ENCODE data around the gene UNG.

UNG gene

GRCh38 chr12:109092497-109093021, 4.8 kb upstream of the UNG start:
- no CpG with 5 or more reads among the region's 6 CpGs for WGBS (ENCODE audit: extremely low coverage, insufficient coverage, low lambda C conversion rate)

GRCh38 chr12:109093022-109093918, 4.1 kb upstream of the UNG start, which contains the start of gene ALKBH2:
ALKBH2 (minus strand) TSS chr12:109093472; CDS start chr12:109092786, 686 bp downstream.
- H2BK15ac ChIP-seq (replicated peaks; ENCODE audit: low read depth), result no peak within 1 kb of the TSS
- no peak within 1 kb of the TSS for H4K8ac ChIP-seq (ENCODE audit: low read depth, low read length)
- H3K18ac ChIP-seq (ENCODE audit: low read length), result no peak within 1 kb of the TSS
- peak within 1 kb of the TSS; percentile 92 for H4K5ac ChIP-seq (ENCODE audit: low read length)
- peaks cover 3% of the 10 kb centered on the region for H3K79me1 ChIP-seq (ENCODE audit: low read length)
- H3K27ac ChIP-seq (ENCODE audit: low read depth, low read length), result no peak within 1 kb of the TSS
- H3K4me2 ChIP-seq (ENCODE audit: low read length), result peak within 1 kb of the TSS; percentile 56
- peaks cover 3% of the 10 kb centered on the region for H3K4me1 ChIP-seq (ENCODE audit: control insufficient read depth, low read depth, low read length)
- H2BK5ac ChIP-seq (ENCODE audit: low read length), result no peak within 1 kb of the TSS
- H2BK120ac ChIP-seq (ENCODE audit: low read depth, low read length), result no peak within 1 kb of the TSS
- WGBS (ENCODE audit: extremely low coverage, insufficient coverage, low lambda C conversion rate), result no CpG with 5 or more reads among the region's 45 CpGs
- H3K36me3 ChIP-seq (ENCODE audit: control insufficient read depth, insufficient read depth, low read length), result peaks cover 2% of the 10 kb centered on the region
- peak within 1 kb of the TSS; percentile 25 for H3K4me3 ChIP-seq (ENCODE audit: low read length)
- H3K23ac ChIP-seq (ENCODE audit: low read length), result no peak within 1 kb of the TSS
- peak; percentile 94 for DNase-seq
- peak within 1 kb of the TSS; percentile 84 for H3K56ac ChIP-seq (ENCODE audit: low read length)
- H3K79me2 ChIP-seq (ENCODE audit: control insufficient read depth, insufficient read depth, low read length), result peaks cover under 1% of the 10 kb centered on the region
- no peak within 1 kb of the TSS for H3K4ac ChIP-seq (ENCODE audit: low read depth, low read length)
- H3K27me3 ChIP-seq (ENCODE audit: insufficient read depth, low read length, poor library complexity), result no peaks in the 10 kb centered on the region
- H2AK5ac ChIP-seq (ENCODE audit: low read length), result no peak within 1 kb of the TSS
- H3K9ac ChIP-seq (ENCODE audit: low read length), result peak within 1 kb of the TSS; percentile 67

More at GRCh38 chr12:109092497-109093021, 4.8 kb upstream of the UNG start:
- peak overlapping the region; percentile 56 for H3K4me2 ChIP-seq (ENCODE audit: low read length)
- H3K79me1 ChIP-seq (ENCODE audit: low read length), result peaks cover 3% of the 10 kb centered on the region
- H3K36me3 ChIP-seq (ENCODE audit: control insufficient read depth, insufficient read depth, low read length), result peaks cover 2% of the 10 kb centered on the region
- H2BK5ac ChIP-seq (ENCODE audit: low read length), result no peak overlapping the region
- H4K8ac ChIP-seq (ENCODE audit: low read depth, low read length), result no peak overlapping the region
- peak overlapping the region; percentile 84 for H3K56ac ChIP-seq (ENCODE audit: low read length)
- no peak overlapping the region for H3K4me3 ChIP-seq (ENCODE audit: low read length)
- H3K79me2 ChIP-seq (ENCODE audit: control insufficient read depth, insufficient read depth, low read length), result no peaks in the 10 kb centered on the region
- H2AK5ac ChIP-seq (ENCODE audit: low read length), result no peak overlapping the region
- no peak overlapping the region for H4K5ac ChIP-seq (ENCODE audit: low read length)
- H3K23ac ChIP-seq (ENCODE audit: low read length), result no peak overlapping the region
- H3K4me1 ChIP-seq (ENCODE audit: control insufficient read depth, low read depth, low read length), result peaks cover 3% of the 10 kb centered on the region
- peak overlapping the region; percentile 67 for H3K9ac ChIP-seq (ENCODE audit: low read length)
- H3K4ac ChIP-seq (ENCODE audit: low read depth, low read length), result no peak overlapping the region
- H2BK120ac ChIP-seq (ENCODE audit: low read depth, low read length), result no peak overlapping the region
- no peak overlapping the region for H3K27ac ChIP-seq (ENCODE audit: low read depth, low read length)
- no peak overlapping the region for H3K18ac ChIP-seq (ENCODE audit: low read length)
- no peak overlapping the region for H2BK15ac ChIP-seq (replicated peaks; ENCODE audit: low read depth)
- no peak for DNase-seq
- no peaks in the 10 kb centered on the region for H3K27me3 ChIP-seq (ENCODE audit: insufficient read depth, low read length, poor library complexity)

GRCh38 chr12:109097140-109097434, 310 bp upstream of the UNG start:
- H2BK120ac ChIP-seq (ENCODE audit: low read depth, low read length), result no peak overlapping the region
- peak overlapping the region; percentile 96 for H3K56ac ChIP-seq (ENCODE audit: low read length)
- H4K5ac ChIP-seq (ENCODE audit: low read length), result no peak overlapping the region
- H3K36me3 ChIP-seq (ENCODE audit: control insufficient read depth, insufficient read depth, low read length), result peaks cover 6% of the 10 kb centered on the region
- H3K79me2 ChIP-seq (ENCODE audit: control insufficient read depth, insufficient read depth, low read length), result peaks cover 13% of the 10 kb centered on the region
- H3K4ac ChIP-seq (ENCODE audit: low read depth, low read length), result no peak overlapping the region
- peak overlapping the region; percentile 79 for H3K4me2 ChIP-seq (ENCODE audit: low read length)
- H3K23ac ChIP-seq (ENCODE audit: low read length), result no peak overlapping the region
- no peaks in the 10 kb centered on the region for H3K27me3 ChIP-seq (ENCODE audit: insufficient read depth, low read length, poor library complexity)
- H2BK15ac ChIP-seq (replicated peaks; ENCODE audit: low read depth), result no peak overlapping the region
- H3K4me1 ChIP-seq (ENCODE audit: control insufficient read depth, low read depth, low read length), result peaks cover 3% of the 10 kb centered on the region
- H2AK5ac ChIP-seq (ENCODE audit: low read length), result no peak overlapping the region
- no peak overlapping the region for H3K4me3 ChIP-seq (ENCODE audit: low read length)
- no peak overlapping the region for H4K8ac ChIP-seq (ENCODE audit: low read depth, low read length)
- H3K79me1 ChIP-seq (ENCODE audit: low read length), result peaks cover 3% of the 10 kb centered on the region
- peak overlapping the region; percentile 59 for H3K27ac ChIP-seq (ENCODE audit: low read depth, low read length)
- H3K9ac ChIP-seq (ENCODE audit: low read length), result peak overlapping the region; percentile 91
- no CpG with 5 or more reads among the region's 11 CpGs for WGBS (ENCODE audit: extremely low coverage, insufficient coverage, low lambda C conversion rate)
- peak overlapping the region; percentile 25 for H3K18ac ChIP-seq (ENCODE audit: low read length)
- DNase-seq, result no peak
- peak overlapping the region; percentile 35 for H2BK5ac ChIP-seq (ENCODE audit: low read length)

GRCh38 chr12:109098183-109098604, 797 bp downstream of the UNG start:
- no peak for DNase-seq
- Histone ChIP-seq H3K4ac (ENCODE audit: low read depth, low read length) (no peak overlapping the region), H3K4me2 (ENCODE audit: low read length) (peak overlapping the region; percentile 71)

GRCh38 chr12:109098651-109099050, 1.3 kb downstream of the UNG start:
- Histone ChIP-seq H3K56ac (ENCODE audit: low read length) (peak overlapping the region; percentile 82), H3K36me3 (ENCODE audit: control insufficient read depth, insufficient read depth, low read length) (peaks cover 8% of the 10 kb centered on the region), H2BK15ac (replicated peaks; ENCODE audit: low read depth) (no peak overlapping the region), H4K8ac (ENCODE audit: low read depth, low read length) (no peak overlapping the region), H3K4me1 (ENCODE audit: control insufficient read depth, low read depth, low read length) (no peaks in the 10 kb centered on the region), H3K4me2 (ENCODE audit: low read length) (peak overlapping the region; percentile 71), H3K27me3 (ENCODE audit: insufficient read depth, low read length, poor library complexity) (no peaks in the 10 kb centered on the region), H3K79me2 (ENCODE audit: control insufficient read depth, insufficient read depth, low read length) (peaks cover 13% of the 10 kb centered on the region), H3K4me3 (ENCODE audit: low read length) (peak overlapping the region; percentile 76), H3K9ac (ENCODE audit: low read length) (peak overlapping the region; percentile 82), H3K4ac (ENCODE audit: low read depth, low read length) (no peak overlapping the region), H3K23ac (ENCODE audit: low read length) (no peak overlapping the region), H2AK5ac (ENCODE audit: low read length) (no peak overlapping the region), H3K18ac (ENCODE audit: low read length) (no peak overlapping the region), H4K5ac (ENCODE audit: low read length) (no peak overlapping the region), H3K79me1 (ENCODE audit: low read length) (no peaks in the 10 kb centered on the region), H2BK120ac (ENCODE audit: low read depth, low read length) (no peak overlapping the region), H3K27ac (ENCODE audit: low read depth, low read length) (peak overlapping the region; percentile 52), H2BK5ac (ENCODE audit: low read length) (no peak overlapping the region)
- WGBS (ENCODE audit: extremely low coverage, insufficient coverage, low lambda C conversion rate), result no CpG with 5 or more reads among the region's 8 CpGs
- DNase-seq, result peak; percentile 28

More at GRCh38 chr12:109098183-109098604, 797 bp downstream of the UNG start:
- peak overlapping the region; percentile 82 for H3K56ac ChIP-seq (ENCODE audit: low read length)
- no peak overlapping the region for H4K5ac ChIP-seq (ENCODE audit: low read length)
- no peak overlapping the region for H4K8ac ChIP-seq (ENCODE audit: low read depth, low read length)
- peaks cover 8% of the 10 kb centered on the region for H3K36me3 ChIP-seq (ENCODE audit: control insufficient read depth, insufficient read depth, low read length)
- H2BK15ac ChIP-seq (replicated peaks; ENCODE audit: low read depth), result no peak overlapping the region
- no peak overlapping the region for H3K18ac ChIP-seq (ENCODE audit: low read length)
- no peak overlapping the region for H2AK5ac ChIP-seq (ENCODE audit: low read length)
- H3K79me1 ChIP-seq (ENCODE audit: low read length), result no peaks in the 10 kb centered on the region
- no peak overlapping the region for H3K23ac ChIP-seq (ENCODE audit: low read length)
- H3K4me1 ChIP-seq (ENCODE audit: control insufficient read depth, low read depth, low read length), result no peaks in the 10 kb centered on the region
- H2BK120ac ChIP-seq (ENCODE audit: low read depth, low read length), result no peak overlapping the region
- peak overlapping the region; percentile 76 for H3K4me3 ChIP-seq (ENCODE audit: low read length)
- no CpG with 5 or more reads among the region's 32 CpGs for WGBS (ENCODE audit: extremely low coverage, insufficient coverage, low lambda C conversion rate)
- H3K27ac ChIP-seq (ENCODE audit: low read depth, low read length), result peak overlapping the region; percentile 52
- H2BK5ac ChIP-seq (ENCODE audit: low read length), result no peak overlapping the region
- H3K9ac ChIP-seq (ENCODE audit: low read length), result peak overlapping the region; percentile 82
- H3K79me2 ChIP-seq (ENCODE audit: control insufficient read depth, insufficient read depth, low read length), result peaks cover 13% of the 10 kb centered on the region
- H3K27me3 ChIP-seq (ENCODE audit: insufficient read depth, low read length, poor library complexity), result no peaks in the 10 kb centered on the region
